Stimulated activated CD4-positive, alpha-beta T cell treated with anti-CD3 and anti-CD28 coated beads, Interleukin-12 subunit alpha, Interleukin-12 subunit beta, amount 100 ng/mL, for 4 hours (primary cell): ENCODE results near the gene GPC5.

Source experiments
- DNase-seq: peaks from one replicate; pipeline ENCODE4 v3.0.0-alpha.2; 2020

Gene GPC5

GRCh38 chr13:92303428-92303827 is 905.0 kb downstream of the GPC5 start:
- DNase-seq: no peak

- DNase-seq: no peak
Observed at GRCh38 chr13:92307752-92308151, 909.3 kb downstream of the GPC5 start.

GRCh38 chr13:92312823-92313222 is 914.4 kb downstream of the GPC5 start:
- no peak for DNase-seq

- no peak for DNase-seq
Observed at GRCh38 chr13:92313382-92313781, 915.0 kb downstream of the GPC5 start.

GRCh38 chr13:92315265-92315664 is 916.8 kb downstream of the GPC5 start:
- no peak for DNase-seq

- no peak for DNase-seq
Observed at GRCh38 chr13:92316030-92316429, 917.6 kb downstream of the GPC5 start.

- no peak for DNase-seq
Observed at GRCh38 chr13:92317066-92317465, 918.6 kb downstream of the GPC5 start.

- DNase-seq: no peak
Observed at GRCh38 chr13:92320323-92320722, 921.9 kb downstream of the GPC5 start.

GRCh38 chr13:92321174-92321573 is 922.8 kb downstream of the GPC5 start:
- DNase-seq: no peak

GRCh38 chr13:92345627-92346026 is 947.2 kb downstream of the GPC5 start:
- DNase-seq: no peak

- DNase-seq: no peak
Observed at GRCh38 chr13:92346046-92346445, 947.6 kb downstream of the GPC5 start.

- DNase-seq: no peak
Observed at GRCh38 chr13:92354583-92354982, 956.2 kb downstream of the GPC5 start.

GRCh38 chr13:92355213-92355612 is 956.8 kb downstream of the GPC5 start:
- DNase-seq: no peak

- no peak for DNase-seq
Observed at GRCh38 chr13:92362717-92363116, 964.3 kb downstream of the GPC5 start.

GRCh38 chr13:92365904-92366303 is 967.5 kb downstream of the GPC5 start:
- no peak for DNase-seq

GRCh38 chr13:92377396-92377795 is 979.0 kb downstream of the GPC5 start:
- no peak for DNase-seq

- no peak for DNase-seq
Observed at GRCh38 chr13:92379371-92379770, 981.0 kb downstream of the GPC5 start.

- no peak for DNase-seq
Observed at GRCh38 chr13:92384410-92384809, 986.0 kb downstream of the GPC5 start.

GRCh38 chr13:92387245-92387644 is 988.8 kb downstream of the GPC5 start:
- no peak for DNase-seq

- DNase-seq: no peak
Observed at GRCh38 chr13:92390217-92390616, 991.8 kb downstream of the GPC5 start.

GRCh38 chr13:92403606-92404005 is 1005.2 kb downstream of the GPC5 start:
- DNase-seq: no peak

- DNase-seq: no peak
Observed at GRCh38 chr13:92407858-92408257, 1009.4 kb downstream of the GPC5 start.

GRCh38 chr13:92412481-92412880 is 1014.1 kb downstream of the GPC5 start:
- DNase-seq: no peak

- no peak for DNase-seq
Observed at GRCh38 chr13:92412996-92413395, 1014.6 kb downstream of the GPC5 start.

- DNase-seq: no peak
Observed at GRCh38 chr13:92413452-92413851, 1015.0 kb downstream of the GPC5 start.

- no peak for DNase-seq
Observed at GRCh38 chr13:92414851-92415250, 1016.4 kb downstream of the GPC5 start.
